ENCODE results near the gene PDK2.

PDK2 gene

GRCh38 chr17:50080096-50080480 lies 15.1 kb upstream of the PDK2 start:
- FAIRE-seq = no peak

GRCh38 chr17:50080827-50081226 lies 14.3 kb upstream of the PDK2 start:
- FAIRE-seq = no peak

DNA sequence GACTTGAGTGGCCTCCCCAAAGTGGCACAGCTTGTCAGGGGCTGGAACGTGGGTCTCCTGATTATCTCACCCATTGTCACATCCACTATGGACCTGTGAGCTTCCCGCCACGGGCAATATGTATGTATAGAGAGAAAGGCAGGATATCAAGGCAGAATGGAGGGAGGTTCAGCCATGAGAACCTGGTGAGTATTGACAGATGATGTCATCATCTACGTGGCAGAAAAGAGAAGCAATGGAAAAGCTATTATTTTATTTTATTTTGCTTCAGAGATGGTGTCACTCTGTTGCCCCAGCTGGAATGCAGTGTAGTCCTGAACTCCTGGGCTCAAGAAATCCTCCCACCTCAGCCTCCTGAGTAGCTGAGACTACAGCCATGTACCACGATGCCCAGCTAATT lies 13.4 kb upstream of the PDK2 start:
- no peak for FAIRE-seq

DNA sequence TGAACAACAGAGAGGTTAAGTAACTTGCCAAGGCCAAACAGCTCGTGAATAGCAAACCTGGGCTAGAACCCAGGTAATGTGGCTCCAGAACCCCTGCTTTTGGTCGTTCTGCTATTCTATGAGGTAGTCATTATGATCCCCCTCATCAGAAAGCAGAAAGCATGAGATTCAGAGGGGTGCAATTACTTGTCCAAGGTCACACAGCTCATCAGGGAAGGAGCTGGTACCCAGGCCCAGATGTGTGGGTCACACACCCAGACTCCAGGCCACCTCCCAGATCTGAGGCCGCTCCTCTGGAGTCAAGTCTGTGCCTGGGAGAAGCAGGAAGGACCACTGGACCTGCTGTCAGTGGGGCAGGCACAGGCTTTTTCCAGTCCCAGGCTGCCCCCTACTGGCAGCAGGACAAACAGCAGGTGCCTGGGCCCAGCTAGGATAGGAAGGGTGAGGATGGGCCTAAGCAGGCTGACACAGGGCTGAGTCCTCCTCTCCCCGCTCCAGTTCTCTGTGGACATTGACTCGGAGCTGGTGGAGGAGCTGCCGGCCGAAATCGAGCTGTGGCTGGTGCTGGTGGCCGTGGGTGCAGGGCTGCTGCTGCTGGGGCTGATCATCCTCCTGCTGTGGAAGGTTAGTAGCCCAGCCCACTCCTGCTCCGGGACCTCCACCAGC lies 7.8 kb upstream of the PDK2 start:
- peak; percentile 91 for FAIRE-seq

DNA sequence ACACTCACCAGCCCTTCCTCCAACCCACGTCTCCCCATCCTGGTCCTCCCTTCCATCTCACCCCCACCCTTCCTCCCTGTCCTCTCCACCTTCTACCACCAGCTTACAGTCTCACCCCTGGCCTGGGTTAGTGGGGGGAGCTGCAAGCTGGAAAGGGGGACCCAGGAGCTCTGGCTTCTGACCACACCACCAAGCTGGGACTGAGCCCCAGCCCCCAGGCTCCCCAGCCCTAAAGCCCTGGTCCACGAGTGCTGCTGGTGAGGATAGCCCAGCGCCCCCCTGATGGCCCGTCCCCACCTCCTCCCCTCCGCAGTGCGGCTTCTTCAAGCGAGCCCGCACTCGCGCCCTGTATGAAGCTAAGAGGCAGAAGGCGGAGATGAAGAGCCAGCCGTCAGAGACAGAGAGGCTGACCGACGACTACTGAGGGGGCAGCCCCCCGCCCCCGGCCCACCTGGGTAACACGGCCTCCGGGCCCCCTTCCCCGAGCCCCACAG lies 7.2 kb upstream of the PDK2 start:
- FAIRE-seq = no peak

GRCh38 chr17:50088952-50089825 lies 6.0 kb upstream of the PDK2 start:
- FAIRE-seq = no peak

- FAIRE-seq = no peak
Measured at GRCh38 chr17:50090071-50090470, 5.1 kb upstream of the PDK2 start.

- FAIRE-seq = no peak
Measured at GRCh38 chr17:50090971-50091917, 3.9 kb upstream of the PDK2 start.

DNA sequence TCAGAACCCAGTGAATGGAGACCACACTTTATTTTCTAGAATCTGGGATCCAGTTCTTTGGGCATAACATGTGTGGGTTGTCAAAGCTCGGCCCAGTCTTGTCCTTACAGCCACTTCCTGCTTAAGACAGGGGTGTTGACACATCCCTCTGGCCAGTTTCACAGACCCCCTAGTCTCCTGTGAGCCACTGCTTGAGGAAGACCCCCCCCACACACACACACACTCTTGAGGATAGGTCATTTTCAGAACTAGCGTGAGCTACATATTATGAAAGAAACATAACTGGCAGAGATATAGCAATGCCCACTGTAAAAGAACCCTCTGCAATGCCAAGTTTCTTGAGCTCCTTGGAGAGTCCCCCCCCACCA lies 3.2 kb upstream of the PDK2 start:
- FAIRE-seq = no peak

- FAIRE-seq = no peak
Measured at GRCh38 chr17:50093246-50093645, 1.9 kb upstream of the PDK2 start.

- no peak for FAIRE-seq
Measured at GRCh38 chr17:50093807-50094206, 1.3 kb upstream of the PDK2 start.

GRCh38 chr17:50094243-50094752 lies 853 bp upstream of the PDK2 start:
- peak; percentile 63 for FAIRE-seq

DNA sequence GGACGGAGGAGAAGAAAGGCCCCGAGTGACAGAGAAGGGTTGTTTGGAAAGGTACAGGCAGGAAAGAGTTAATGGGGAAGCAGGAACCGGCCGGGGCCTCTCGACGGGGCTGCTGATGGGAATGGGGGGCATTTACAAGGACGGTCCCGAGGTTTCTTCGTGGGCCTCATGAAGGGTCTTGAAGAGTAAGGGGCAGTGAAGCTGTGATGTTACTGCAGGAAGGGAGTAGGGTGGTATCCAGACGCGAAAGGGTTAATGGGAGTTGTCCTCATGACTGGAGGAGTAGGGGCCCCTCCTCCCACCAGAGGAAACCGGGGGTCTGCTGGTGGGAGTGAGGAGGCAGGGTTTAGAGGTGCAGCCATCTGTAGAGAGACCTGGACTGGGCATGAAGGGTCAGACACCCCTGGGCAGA lies 481 bp downstream of the PDK2 start:
- FAIRE-seq = no peak

DNA sequence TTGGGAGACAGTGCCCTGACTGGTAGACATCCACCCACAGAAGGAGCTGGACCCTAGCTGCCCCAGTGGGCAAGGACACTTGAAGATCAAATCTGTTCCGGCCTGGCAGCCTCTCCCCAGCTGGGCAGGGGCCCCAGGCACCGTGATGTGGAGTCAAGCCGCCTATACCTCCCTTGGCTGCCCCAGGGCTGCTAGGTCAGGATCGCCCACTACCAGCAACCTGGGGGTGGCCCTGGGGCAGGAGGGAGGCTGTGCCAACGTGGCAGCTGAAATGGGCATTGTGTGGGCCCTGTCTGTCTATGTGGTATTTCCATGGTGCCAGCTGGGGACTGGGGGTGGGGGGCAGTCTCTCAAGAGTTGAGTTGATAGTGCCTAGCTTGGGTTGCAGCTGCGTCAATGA lies 941 bp downstream of the PDK2 start:
- no peak for FAIRE-seq

DNA sequence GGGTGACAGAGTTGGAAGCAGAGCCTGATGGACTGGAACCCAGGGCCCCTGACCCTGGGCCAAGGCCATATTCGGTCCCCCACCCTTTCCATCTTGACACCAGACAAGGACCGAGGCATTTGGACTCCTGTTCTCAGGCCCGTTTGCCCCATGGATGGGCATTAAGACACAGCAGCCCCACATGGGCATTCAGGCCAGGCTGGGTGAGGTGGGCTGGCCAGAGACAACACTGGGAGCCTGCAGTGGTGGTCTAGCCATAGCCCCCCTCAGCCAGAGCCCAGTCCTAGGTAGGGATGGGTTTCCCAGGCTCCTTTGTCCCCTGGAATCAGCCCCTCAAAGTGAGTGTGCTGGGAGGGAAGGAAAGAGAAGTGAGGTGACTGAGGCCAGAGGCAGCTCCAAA lies 1.6 kb downstream of the PDK2 start:
- FAIRE-seq = no peak

DNA sequence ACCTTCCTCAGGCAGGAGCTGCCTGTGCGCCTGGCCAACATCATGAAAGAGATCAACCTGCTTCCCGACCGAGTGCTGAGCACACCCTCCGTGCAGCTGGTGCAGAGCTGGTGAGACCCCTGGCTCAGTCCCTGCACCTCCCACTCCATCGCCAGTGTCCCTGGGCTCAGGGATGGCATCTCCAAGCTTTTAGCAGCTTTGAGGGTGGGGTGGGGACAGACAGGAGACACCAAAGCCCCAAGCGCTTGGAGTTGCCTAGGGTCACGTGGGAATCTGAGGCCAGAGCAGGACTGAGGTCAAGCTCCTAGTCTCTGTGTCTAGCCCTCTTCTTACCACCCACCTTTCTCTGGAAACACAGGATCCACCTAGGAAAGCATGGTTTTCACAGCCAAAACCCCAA lies 2.3 kb downstream of the PDK2 start:
- no peak for FAIRE-seq

- FAIRE-seq = no peak
Measured at GRCh38 chr17:50097926-50098325, 2.8 kb downstream of the PDK2 start.

DNA sequence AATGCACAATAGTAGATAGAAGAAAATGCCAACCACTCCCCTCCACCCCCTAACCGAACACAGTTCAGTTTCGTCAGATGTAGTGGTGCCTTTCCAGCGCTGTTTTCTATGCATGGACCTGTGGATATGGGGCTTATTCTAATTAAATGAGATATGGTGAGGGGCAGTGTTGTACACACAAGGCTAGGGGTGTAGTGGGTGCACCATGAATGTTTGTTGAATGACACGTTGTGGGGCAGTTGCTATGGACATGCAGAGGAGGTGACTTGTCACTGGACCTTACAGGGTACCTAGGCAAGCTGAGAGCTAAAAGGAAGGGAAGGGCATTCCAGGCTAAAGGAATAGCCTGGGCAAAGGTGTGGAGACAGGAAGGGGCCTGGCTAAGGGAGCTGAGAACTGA lies 3.4 kb downstream of the PDK2 start:
- FAIRE-seq = no peak

DNA sequence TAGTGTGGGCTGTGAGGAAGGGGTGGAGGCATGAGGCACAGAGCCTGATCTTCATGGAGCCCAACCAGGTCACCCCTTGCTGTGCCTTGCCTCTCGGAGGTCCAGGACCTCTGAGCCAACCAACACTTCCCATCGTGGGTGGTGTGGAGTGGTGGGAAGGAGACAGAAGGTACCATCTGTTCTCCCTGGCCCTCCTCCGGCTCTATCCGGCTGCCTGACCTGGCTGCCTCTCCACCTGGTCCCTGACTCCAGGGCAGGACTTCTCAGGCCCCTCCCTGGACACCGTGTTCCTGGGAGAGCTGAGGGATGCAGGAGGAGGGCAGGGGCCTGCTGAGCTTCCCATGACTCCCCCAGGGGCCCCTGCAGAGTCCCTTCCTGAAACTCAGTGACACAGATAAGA lies 3.9 kb downstream of the PDK2 start:
- FAIRE-seq = no peak

- FAIRE-seq = no peak
Measured at GRCh38 chr17:50100480-50100883, 5.3 kb downstream of the PDK2 start.

GRCh38 chr17:50100921-50101345 lies 5.8 kb downstream of the PDK2 start:
- FAIRE-seq = no peak

DNA sequence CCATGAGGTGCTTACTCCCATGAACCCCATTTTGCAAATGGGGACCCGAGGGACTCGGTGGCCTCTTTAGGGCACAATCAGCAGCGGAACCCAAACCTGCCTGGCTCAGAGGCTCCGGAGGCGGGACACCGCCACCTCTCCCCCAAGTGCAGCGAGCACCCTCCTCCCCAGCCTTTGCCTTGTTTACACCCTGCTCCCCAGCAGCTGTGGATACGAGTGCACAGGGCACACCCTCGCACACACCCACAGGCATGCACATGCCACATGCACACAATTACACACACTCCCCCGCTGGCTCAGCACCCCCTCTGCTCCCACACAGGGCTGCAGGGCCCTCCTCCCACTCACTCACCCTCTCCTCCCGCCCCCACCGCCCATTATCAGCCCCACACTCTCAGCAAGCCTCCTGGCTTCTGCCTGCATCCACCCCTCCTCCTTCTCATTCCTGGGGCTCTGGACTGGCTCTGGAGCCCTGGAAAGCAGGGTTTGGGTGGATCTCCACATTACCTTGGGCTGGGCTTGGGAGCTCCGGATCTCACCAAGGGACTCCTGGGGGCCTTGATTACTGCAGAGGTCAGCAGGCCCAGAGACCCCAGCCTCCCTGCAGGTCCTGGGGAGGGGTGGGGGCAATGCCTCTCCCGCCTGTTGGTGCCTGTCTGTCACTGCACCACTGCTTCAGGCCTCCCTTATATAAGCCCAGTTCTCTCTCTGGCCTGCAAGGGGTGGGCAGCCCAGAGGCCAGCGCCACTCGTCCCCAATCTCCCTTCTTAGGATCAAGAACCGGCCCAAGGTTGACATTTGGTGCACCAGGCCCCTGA lies 6.4 kb downstream of the PDK2 start:
- no peak for FAIRE-seq
